Panc1 (cell line): Measurements from ENCODE around the gene GALNT14. TPM values are rescaled to one million over a fixed set of nuclear protein-coding genes. Genes with fewer than 3 reads are reported as not detected.

ENCODE experiments used
- ATAC-seq: fragments of 200-7000 bp; cut with Tn5 transposase; 2 replicates; pipeline ENCODE4 v1.9.1; 2020; ENCODE audit warnings: mild to moderate bottlenecking, moderate library complexity
- BruUV-seq: library from RNA; stranded (reverse); fragments of 400-500 nt; replicated peaks from 2 replicates; lab custom pipeline; 2021; lab: Mats Ljungman, UMichigan
- CTCF ChIA-PET: fragments of 300-600 bp; sonication (Branson Sonifier 250); formaldehyde crosslinking; loops from one replicate; lab custom pipeline; 2022; ENCODE audit warnings: antibody characterized with exemption; lab: Charles Lee
- POLR2A ChIA-PET: fragments of 300-600 bp; sonication (Branson Sonifier 250); formaldehyde crosslinking; loops from one replicate; lab custom pipeline; 2022; ENCODE audit warnings: antibody characterized with exemption; lab: Charles Lee
- DNase-seq: peaks from one replicate; pipeline ENCODE4 v3.0.0-alpha.2; 2010; ENCODE audit warnings: low read depth, low spot score
- H3K27ac ChIP-seq: 2 replicates; pipeline ENCODE4 v1.5.1; 2011; ENCODE audit warnings: mild to moderate bottlenecking, low read length, inconsistent platforms
- H3K27me3 ChIP-seq: fragments of 200-500 bp; sonication (Bioruptor generic); 2 replicates; pipeline ENCODE4 v1.6.0; 2014; ENCODE audit warnings: low read length, inconsistent platforms; ENCODE audit not compliant: control insufficient read depth, insufficient read depth
- H3K36me3 ChIP-seq: fragments of 200-500 bp; sonication (Bioruptor generic); 2 replicates; pipeline ENCODE4 v1.5.1; 2014; ENCODE audit warnings: inconsistent platforms, mild to moderate bottlenecking, low read length, moderate library complexity; ENCODE audit not compliant: control insufficient read depth, insufficient read depth
- H3K4me1 ChIP-seq: 2 replicates; pipeline ENCODE4 v1.5.1; 2011; ENCODE audit warnings: inconsistent platforms, mild to moderate bottlenecking, low read length, moderate library complexity; ENCODE audit not compliant: control insufficient read depth, insufficient read depth
- H3K4me3 ChIP-seq, 2 experiments: 2 replicates each; pipeline ENCODE4 v1.5.1; 2011 to 2012; ENCODE audit warnings: low read depth in 2 of 2, low read length in 2 of 2, mild to moderate bottlenecking in 2 of 2, inconsistent platforms in 1 of 2, moderate library complexity in 1 of 2
- H3K9me3 ChIP-seq: fragments of 200-500 bp; sonication (Bioruptor generic); 2 replicates; pipeline ENCODE4 v1.5.1; 2014; ENCODE audit warnings: low read depth, mild to moderate bottlenecking, inconsistent platforms, low read length, moderate library complexity; ENCODE audit not compliant: control insufficient read depth, insufficient read depth
- POLR2AphosphoS5 ChIP-seq: IDR thresholded peaks from 2 replicates; pipeline ENCODE4 v1.6.1; 2012; ENCODE audit warnings: mild to moderate bottlenecking, low read depth, low read length, moderate library complexity
- SIN3A ChIP-seq: IDR thresholded peaks from 2 replicates; pipeline ENCODE4 v1.6.1; 2012; ENCODE audit warnings: low read depth, mild to moderate bottlenecking, low read length, moderate library complexity, borderline replicate concordance; ENCODE audit not compliant: insufficient read depth
- TCF7L2 ChIP-seq: IDR thresholded peaks from 2 replicates; pipeline ENCODE4 v1.6.1; 2011; ENCODE audit warnings: mild to moderate bottlenecking, low read depth, low read length, inconsistent platforms
- in situ Hi-C: cut with HindIII; loops from 2 replicates; pipeline ENCODE4 v1.10.0; 2016; ENCODE audit warnings: low sequenced_read_pairs, low pct_unique_long_range_greater_than_20kb
- intact Hi-C: fragments of 100-400 bp; cut with micrococcal nuclease; formaldehyde crosslinking; loops from one replicate; pipeline ENCODE4 v1.10.0; 2022; ENCODE audit not compliant: unreplicated experiment
- total RNA-seq: library from RNA; stranded (reverse); gene quantifications from one replicate; pipeline ENCODE4 v1.2.1, GENCODE V29; 2021; ENCODE audit not compliant: unreplicated experiment
- TF ChIP-seq, protein P1 (sequence below): fragments of 450-650 bp; IDR thresholded peaks from 2 replicates; pipeline ENCODE4 v1.5.1; 2017; ENCODE audit warnings: mild to moderate bottlenecking
- TF ChIP-seq, protein P2 (sequence below), 2 experiments: IDR thresholded peaks; 2 replicates each; pipeline ENCODE4 v1.6.1; 2011 to 2012; ENCODE audit warnings: low read depth in 2 of 2, control low read depth in 1 of 2, low read length in 1 of 2, mild to moderate bottlenecking in 1 of 2, moderate library complexity in 1 of 2; ENCODE audit not compliant: insufficient read depth in 1 of 2

GALNT14 gene
- total RNA-seq, 1 experiment from 2014 or later, result 0.67 TPM

DNA sequence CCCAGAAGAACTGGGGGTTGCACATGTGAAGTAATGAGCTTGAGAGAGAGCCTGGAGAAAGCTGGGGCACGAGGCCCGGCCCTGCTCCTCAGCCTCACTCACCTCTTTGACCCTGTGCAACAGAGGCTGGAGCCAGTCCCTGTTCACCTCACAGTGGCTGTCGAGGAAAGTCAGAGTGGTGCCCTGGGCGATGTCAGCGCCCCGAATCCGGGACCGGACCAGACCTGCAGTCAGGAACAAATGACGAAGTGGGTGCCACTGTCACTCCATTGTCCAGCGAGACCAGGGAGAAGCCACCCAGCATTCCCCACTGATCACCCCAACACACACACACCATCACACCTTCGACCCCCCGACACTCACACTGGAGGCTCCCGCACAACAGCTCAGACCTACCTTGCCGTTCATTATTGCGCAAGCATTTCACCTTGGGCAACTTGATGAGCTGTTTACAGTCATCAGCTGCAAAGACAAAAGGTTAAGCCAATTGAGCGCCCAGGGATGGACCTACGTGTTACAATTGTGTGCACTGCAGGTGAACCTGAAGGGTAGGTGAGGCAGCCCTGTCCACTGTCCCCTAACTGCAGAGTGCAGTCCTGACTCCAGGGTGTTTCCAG lies 182.6 kb downstream of the GALNT14 start:
- no TSS peak for BruUV-seq
- no peak for ATAC-seq
- Histone ChIP-seq H3K27me3 (no peaks in the 10 kb centered on the region; the same call in 1 of the 2 replicates), H3K9me3 (no peaks in the 10 kb centered on the region), H3K4me1 (no peaks in the 10 kb centered on the region), H3K27ac (no peak overlapping the region), H3K4me3 (no peak overlapping the region), H3K36me3 (no peaks in the 10 kb centered on the region; the same call in 1 of the 2 replicates)
- POLR2A ChIA-PET, result no interaction called here
- TF ChIP-seq, protein P1, sequence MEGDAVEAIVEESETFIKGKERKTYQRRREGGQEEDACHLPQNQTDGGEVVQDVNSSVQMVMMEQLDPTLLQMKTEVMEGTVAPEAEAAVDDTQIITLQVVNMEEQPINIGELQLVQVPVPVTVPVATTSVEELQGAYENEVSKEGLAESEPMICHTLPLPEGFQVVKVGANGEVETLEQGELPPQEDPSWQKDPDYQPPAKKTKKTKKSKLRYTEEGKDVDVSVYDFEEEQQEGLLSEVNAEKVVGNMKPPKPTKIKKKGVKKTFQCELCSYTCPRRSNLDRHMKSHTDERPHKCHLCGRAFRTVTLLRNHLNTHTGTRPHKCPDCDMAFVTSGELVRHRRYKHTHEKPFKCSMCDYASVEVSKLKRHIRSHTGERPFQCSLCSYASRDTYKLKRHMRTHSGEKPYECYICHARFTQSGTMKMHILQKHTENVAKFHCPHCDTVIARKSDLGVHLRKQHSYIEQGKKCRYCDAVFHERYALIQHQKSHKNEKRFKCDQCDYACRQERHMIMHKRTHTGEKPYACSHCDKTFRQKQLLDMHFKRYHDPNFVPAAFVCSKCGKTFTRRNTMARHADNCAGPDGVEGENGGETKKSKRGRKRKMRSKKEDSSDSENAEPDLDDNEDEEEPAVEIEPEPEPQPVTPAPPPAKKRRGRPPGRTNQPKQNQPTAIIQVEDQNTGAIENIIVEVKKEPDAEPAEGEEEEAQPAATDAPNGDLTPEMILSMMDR, result no peak
- TF ChIP-seq TCF7L2, result no peak
- TF ChIP-seq, protein P2, sequence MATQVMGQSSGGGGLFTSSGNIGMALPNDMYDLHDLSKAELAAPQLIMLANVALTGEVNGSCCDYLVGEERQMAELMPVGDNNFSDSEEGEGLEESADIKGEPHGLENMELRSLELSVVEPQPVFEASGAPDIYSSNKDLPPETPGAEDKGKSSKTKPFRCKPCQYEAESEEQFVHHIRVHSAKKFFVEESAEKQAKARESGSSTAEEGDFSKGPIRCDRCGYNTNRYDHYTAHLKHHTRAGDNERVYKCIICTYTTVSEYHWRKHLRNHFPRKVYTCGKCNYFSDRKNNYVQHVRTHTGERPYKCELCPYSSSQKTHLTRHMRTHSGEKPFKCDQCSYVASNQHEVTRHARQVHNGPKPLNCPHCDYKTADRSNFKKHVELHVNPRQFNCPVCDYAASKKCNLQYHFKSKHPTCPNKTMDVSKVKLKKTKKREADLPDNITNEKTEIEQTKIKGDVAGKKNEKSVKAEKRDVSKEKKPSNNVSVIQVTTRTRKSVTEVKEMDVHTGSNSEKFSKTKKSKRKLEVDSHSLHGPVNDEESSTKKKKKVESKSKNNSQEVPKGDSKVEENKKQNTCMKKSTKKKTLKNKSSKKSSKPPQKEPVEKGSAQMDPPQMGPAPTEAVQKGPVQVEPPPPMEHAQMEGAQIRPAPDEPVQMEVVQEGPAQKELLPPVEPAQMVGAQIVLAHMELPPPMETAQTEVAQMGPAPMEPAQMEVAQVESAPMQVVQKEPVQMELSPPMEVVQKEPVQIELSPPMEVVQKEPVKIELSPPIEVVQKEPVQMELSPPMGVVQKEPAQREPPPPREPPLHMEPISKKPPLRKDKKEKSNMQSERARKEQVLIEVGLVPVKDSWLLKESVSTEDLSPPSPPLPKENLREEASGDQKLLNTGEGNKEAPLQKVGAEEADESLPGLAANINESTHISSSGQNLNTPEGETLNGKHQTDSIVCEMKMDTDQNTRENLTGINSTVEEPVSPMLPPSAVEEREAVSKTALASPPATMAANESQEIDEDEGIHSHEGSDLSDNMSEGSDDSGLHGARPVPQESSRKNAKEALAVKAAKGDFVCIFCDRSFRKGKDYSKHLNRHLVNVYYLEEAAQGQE (IDR thresholded peaks at IDR 0.05; ENCODE audit: insufficient read depth in 1 of 2, low read depth in 2 of 2, low read length in 1 of 2), result no peak
- TF ChIP-seq POLR2AphosphoS5, result no peak
- TF ChIP-seq SIN3A, result no peak
- intact Hi-C loops (no loop called here), in situ Hi-C loops (no loop called here)
- CTCF ChIA-PET, result no interaction called here
- no peak for DNase-seq

DNA sequence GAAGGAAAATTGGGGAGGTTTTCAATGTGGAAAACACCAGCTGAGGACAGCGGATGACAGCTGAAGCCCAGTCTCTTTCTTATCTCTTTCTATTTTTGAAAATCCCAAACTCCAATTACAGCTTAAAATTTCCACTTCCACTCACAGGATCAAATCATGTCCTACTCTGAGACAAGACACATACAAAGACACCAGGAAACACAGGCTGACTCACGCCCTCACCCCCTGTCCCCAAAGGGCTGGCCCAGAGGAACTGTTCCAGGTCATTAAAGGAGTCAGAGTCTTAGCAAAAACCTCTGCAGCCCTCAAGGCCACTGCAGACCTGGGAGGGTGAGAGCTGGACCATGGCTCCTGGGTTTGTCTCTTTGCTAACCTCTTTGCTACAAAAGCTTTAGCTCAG lies 187.9 kb downstream of the GALNT14 start:
- intact Hi-C loops, result no loop called here
- ATAC-seq, result no peak
- Histone ChIP-seq H3K4me3 (no peak overlapping the region), H3K27me3 (no peaks in the 10 kb centered on the region), H3K27ac (no peak overlapping the region), H3K36me3 (no peaks in the 10 kb centered on the region; the same call in 1 of the 2 replicates), H3K9me3 (no peaks in the 10 kb centered on the region), H3K4me1 (no peaks in the 10 kb centered on the region)
- in situ Hi-C loops, result no loop called here
- BruUV-seq, result no TSS peak
- CTCF ChIA-PET, result no interaction called here
- TF ChIP-seq, protein P2 (IDR thresholded peaks at IDR 0.05; ENCODE audit: insufficient read depth in 1 of 2, low read depth in 2 of 2, low read length in 1 of 2), result no peak
- TF ChIP-seq POLR2AphosphoS5, result no peak
- TF ChIP-seq SIN3A, result no peak
- TF ChIP-seq, protein P1, result no peak
- TF ChIP-seq TCF7L2, result no peak
- POLR2A ChIA-PET, result no interaction called here
- no peak for DNase-seq
